HepG2 (cell line): ENCODE data around the gene NDUFB6. TPM values are rescaled to one million over a fixed set of nuclear protein-coding genes. Genes with fewer than 3 reads are reported as not detected.

Source experiments
- ARID2 ChIP-seq: sonication (generic); formaldehyde crosslinking; IDR thresholded peaks from 2 replicates; pipeline ENCODE4 v1.8.1; 2022; ENCODE audit warnings: mild to moderate bottlenecking, missing genetic modification reagents, borderline replicate concordance
- ATF1 ChIP-seq: IDR thresholded peaks from 2 replicates; pipeline ENCODE4 v1.6.1; 2016; ENCODE audit warnings: mild to moderate bottlenecking, control low read depth
- CTCF ChIP-seq: sonication (generic); formaldehyde crosslinking; IDR thresholded peaks from 2 replicates; pipeline ENCODE4 v1.5.0; 2020; ENCODE audit warnings: mild to moderate bottlenecking, missing genetic modification reagents, moderate library complexity
- NFE2L1 ChIP-seq: sonication (generic); formaldehyde crosslinking; IDR thresholded peaks from 2 replicates; pipeline ENCODE4 v1.4.0; 2020; ENCODE audit warnings: missing genetic modification reagents, mild to moderate bottlenecking, borderline replicate concordance
- NR2F2 ChIP-seq: IDR thresholded peaks from 2 replicates; pipeline ENCODE4 v1.6.1; 2012; ENCODE audit warnings: low read depth, inconsistent platforms, borderline replicate concordance
- PAXIP1 ChIP-seq: sonication (generic); formaldehyde crosslinking; conservative IDR thresholded peaks from 2 replicates; pipeline ENCODE4 v1.4.0; 2020; ENCODE audit warnings: mild to moderate bottlenecking, missing genetic modification reagents, moderate library complexity
- RBAK ChIP-seq: sonication (generic); formaldehyde crosslinking; IDR thresholded peaks from 2 replicates; pipeline ENCODE4 v1.5.1; 2020; ENCODE audit warnings: mild to moderate bottlenecking, missing genetic modification reagents
- SMAD3 ChIP-seq: sonication (generic); formaldehyde crosslinking; IDR thresholded peaks from 2 replicates; pipeline ENCODE4 v1.4.0; 2020; ENCODE audit warnings: missing genetic modification reagents
- TCF12 ChIP-seq, 2 experiments: fragments of 450-650 bp in 1 of 2; sonication (generic) in 1 of 2; formaldehyde crosslinking in 1 of 2; IDR thresholded peaks; 2 replicates each; pipeline versions ENCODE4 v1.6.1 to v1.8.0; 2017 to 2022; ENCODE audit warnings: antibody characterized with exemption in 1 of 2, mild to moderate bottlenecking in 1 of 2, missing genetic modification reagents in 1 of 2, moderate library complexity in 1 of 2
- TFE3 ChIP-seq: IDR thresholded peaks from 2 replicates; pipeline ENCODE4 v1.6.1; 2016
- ZFX ChIP-seq: sonication (generic); formaldehyde crosslinking; IDR thresholded peaks from 2 replicates; pipeline ENCODE4 v1.4.0; 2020; ENCODE audit warnings: mild to moderate bottlenecking, low read depth, missing genetic modification reagents, moderate library complexity
- ZHX2 ChIP-seq, 2 experiments: sonication (generic) in 1 of 2; formaldehyde crosslinking in 1 of 2; IDR thresholded peaks; 2 replicates each; pipeline versions ENCODE4 v1.6.1 to v1.9.0; 2014 to 2022; ENCODE audit warnings: antibody characterized with exemption in 1 of 2, borderline replicate concordance in 1 of 2, inconsistent platforms in 1 of 2, low read depth in 1 of 2, missing genetic modification reagents in 1 of 2
- polyA plus RNA-seq, 8 experiments: library from polyadenylated mRNA; depleted of rRNA in 3 of 8; stranded (reverse) in 7 of 8; unstranded in 1 of 8; fragments of >200 nt; fragmentation: Illumina TruSeq in 4 of 8; extraction: Trizol in 4 of 8; gene quantifications; 2 replicates each; pipeline versions ENCODE4 v1.2.1 to v1.2.3, GENCODE V29; 2011 to 2016; ENCODE audit warnings: low read depth in 4 of 8, missing spikeins in 1 of 8, mixed read lengths in 1 of 8; ENCODE audit not compliant: insufficient read depth in 1 of 8
- total RNA-seq, 5 experiments: library from RNA; depleted of rRNA; stranded (reverse); fragments of >200 nt; fragmentation: Illumina TruSeq; extraction: Trizol; gene quantifications; 2 replicates each; pipeline ENCODE4 v1.2.3, GENCODE V29; 2016; ENCODE audit warnings: low read depth in 1 of 5

Gene NDUFB6
- total and polyA plus RNA-seq, 2 of the 13 experiments (the other 11 are each of a cell fraction or from before 2014, with no cell fraction given), result 31.2 to 81.9 TPM

GRCh38 chr9:32571969-32572899 lies 725 bp downstream of the NDUFB6 start (continued):
- no peak for TF ChIP-seq ZHX2 (IDR thresholded peaks at IDR 0.05; ENCODE audit: low read depth)
- TF ChIP-seq ZHX2 (CRISPR knock-in tag; IDR thresholded peaks at IDR 0.05; ENCODE audit: borderline replicate concordance), result no peak
- no peak for TF ChIP-seq PAXIP1
- TF ChIP-seq CTCF (CRISPR knock-in tag), result peak; percentile 78
- TF ChIP-seq TFE3 (CRISPR knock-in tag), result no peak; the same call in 1 of the 2 replicates
- TF ChIP-seq NFE2L1 (CRISPR knock-in tag), result no peak
- TF ChIP-seq RBAK, result no peak
- no peak for TF ChIP-seq ZFX
- no peak for TF ChIP-seq ATF1 (CRISPR knock-in tag)
- TF ChIP-seq ARID2 (CRISPR knock-in tag), result 0 out of 2 replicates have a peak, but pooled peaks have one; percentile 47
- 0 out of 2 replicates have a peak, but pooled peaks have one; percentile 26 for TF ChIP-seq SMAD3 (CRISPR knock-in tag)
- no peak for TF ChIP-seq TCF12 (IDR thresholded peaks at IDR 0.05)
- TF ChIP-seq TCF12 (CRISPR knock-in tag; IDR thresholded peaks at IDR 0.05), result no peak
- TF ChIP-seq NR2F2, result peak; percentile 26; the same call in 1 of the 2 replicates
